Activated B cell treated with CpG ODN at 0.5 μM for 24 hours (primary cell): ENCODE data around the gene PRICKLE4. TPM values are rescaled to one million over a fixed set of nuclear protein-coding genes. Genes with fewer than 3 reads are reported as not detected.
"Not testable (repeated sequence)": the region's sequence is repeated elsewhere in the genome, so short reads cannot be mapped to it uniquely, and the experiment has no call there.

Experiments
- ATAC-seq: fragments of 200-7000 bp; cut with Tn5 transposase; one replicate; pipeline ENCODE4 v1.10.0; 2021; ENCODE audit warnings: low read depth, mild to moderate bottlenecking, moderate library complexity
- CTCF ChIA-PET: fragments of 350-600 bp; sonication (Branson Sonifier 250); formaldehyde crosslinking; loops from one replicate; lab custom pipeline; 2021; ENCODE audit warnings: antibody characterized with exemption; lab: Charles Lee
- POLR2A ChIA-PET: fragments of 350-600 bp; sonication (Branson Sonifier 250); formaldehyde crosslinking; loops from one replicate; lab custom pipeline; 2021; ENCODE audit warnings: antibody characterized with exemption; lab: Charles Lee
- DNase-seq: peaks from one replicate; pipeline ENCODE4 v3.0.0; 2022
- H3K27ac Mint-ChIP-seq: one replicate; pipeline ENCODE4 v1.8.0; 2020; ENCODE audit warnings: mixed read lengths
- H3K27me3 Mint-ChIP-seq: one replicate; pipeline ENCODE4 v1.8.0; 2021; ENCODE audit warnings: mixed read lengths
- H3K36me3 Mint-ChIP-seq: one replicate; pipeline ENCODE4 v1.8.0; 2021; ENCODE audit warnings: low read depth, mixed read lengths
- H3K4me1 Mint-ChIP-seq: one replicate; pipeline ENCODE4 v1.8.0; 2021; ENCODE audit warnings: mixed read lengths
- H3K4me3 Mint-ChIP-seq: one replicate; pipeline ENCODE4 v1.8.0; 2020; ENCODE audit warnings: mild to moderate bottlenecking, mixed read lengths
- H3K9me3 Mint-ChIP-seq: one replicate; pipeline ENCODE4 v1.8.0; 2020; ENCODE audit warnings: mixed read lengths
- CTCF ChIP-seq: fragments of 200-600 bp; IDR thresholded peaks from one replicate; pipeline ENCODE4 v1.8.0; 2022; ENCODE audit warnings: antibody characterized with exemption, mild to moderate bottlenecking
- intact Hi-C: fragments of 100-400 bp; cut with micrococcal nuclease; formaldehyde crosslinking; loops from one replicate; pipeline ENCODE4 v1.15.1; 2024
- total RNA-seq: library from RNA; stranded (reverse); gene quantifications from 2 replicates; pipeline ENCODE4 v1.2.3, GENCODE V29; 2022

The PRICKLE4 gene
- total RNA-seq, 1 donor from 2014 or later: 0.75 TPM

GRCh38 chr6:41805830-41806774, 25.5 kb downstream of the PRICKLE4 start:
- POLR2A ChIA-PET: no interaction called here
- Mint-ChIP-seq H3K9me3 (no peaks in the 10 kb centered on the region), H3K4me1 (no peaks in the 10 kb centered on the region), H3K4me3 (no peak overlapping the region), H3K27ac (no peak overlapping the region), H3K36me3 (peaks cover 16% of the 10 kb centered on the region), H3K27me3 (no peaks in the 10 kb centered on the region)
- ATAC-seq: no peak
- DNase-seq: no peak
- no peak for TF ChIP-seq CTCF
- CTCF ChIA-PET: no interaction called here
- intact Hi-C loops: no loop called here

- H3K9me3 Mint-ChIP-seq: no peaks in the 10 kb centered on the region
- CTCF ChIA-PET: no interaction called here
- H3K27me3 Mint-ChIP-seq: no peaks in the 10 kb centered on the region
- intact Hi-C loops: loop anchor here (10.0 kb wide), 1 partner anchor 64 kb away; no protein-coding TSS in a partner anchor
- POLR2A ChIA-PET: no interaction called here
- H3K27ac Mint-ChIP-seq: no peak overlapping the region
- no peak overlapping the region for H3K4me3 Mint-ChIP-seq
- no peaks in the 10 kb centered on the region for H3K4me1 Mint-ChIP-seq
- ATAC-seq (no peak), DNase-seq (no peak)
- no peak for TF ChIP-seq CTCF
- peaks cover 5% of the 10 kb centered on the region for H3K36me3 Mint-ChIP-seq
These were observed 30.5 kb downstream of the PRICKLE4 start for GRCh38 chr6:41811095-41811494.

- H3K36me3 Mint-ChIP-seq, H3K4me1 Mint-ChIP-seq, H3K27ac Mint-ChIP-seq, ATAC-seq, H3K4me3 Mint-ChIP-seq, POLR2A ChIA-PET, H3K9me3 Mint-ChIP-seq, DNase-seq, CTCF ChIA-PET, H3K27me3 Mint-ChIP-seq: not testable (repeated sequence)
- intact Hi-C loops: loop anchor here (10.0 kb wide), 1 partner anchor 63 kb away; no protein-coding TSS in a partner anchor
These were observed 31.4 kb downstream of the PRICKLE4 start for GRCh38 chr6:41811946-41812345.

GRCh38 chr6:41813469-41813868, 32.9 kb downstream of the PRICKLE4 start:
- ChIA-PET CTCF (no interaction called here), POLR2A (no interaction called here)
- DNase-seq (no peak), ATAC-seq (no peak)
- Mint-ChIP-seq H3K4me3 (no peak overlapping the region), H3K9me3 (no peaks in the 10 kb centered on the region), H3K36me3 (no peaks in the 10 kb centered on the region), H3K27me3 (no peaks in the 10 kb centered on the region), H3K27ac (no peak overlapping the region), H3K4me1 (no peaks in the 10 kb centered on the region)
- no peak for TF ChIP-seq CTCF
- intact Hi-C loops: loop anchor here (10.0 kb wide), 1 partner anchor 61 kb away; no protein-coding TSS in a partner anchor

- Mint-ChIP-seq H3K27me3 (no peaks in the 10 kb centered on the region), H3K4me3 (no peak overlapping the region), H3K4me1 (no peaks in the 10 kb centered on the region), H3K27ac (no peak overlapping the region), H3K36me3 (no peaks in the 10 kb centered on the region), H3K9me3 (no peaks in the 10 kb centered on the region)
- ChIA-PET POLR2A (no interaction called here), CTCF (no interaction called here)
- DNase-seq (no peak), ATAC-seq (no peak)
- intact Hi-C loops: loop anchor here (10.0 kb wide), 1 partner anchor 61 kb away; no protein-coding TSS in a partner anchor
- no peak for TF ChIP-seq CTCF
These were observed 33.4 kb downstream of the PRICKLE4 start for GRCh38 chr6:41813956-41814355.
